GM23248 (cell line): ENCODE results near the gene PUM1. TPM values are rescaled to one million over a fixed set of nuclear protein-coding genes. Genes with fewer than 3 reads are reported as not detected.
"Not testable (repeated sequence)": the region's sequence is repeated elsewhere in the genome, so short reads cannot be mapped to it uniquely, and the experiment has no call there.

Experiments used
- DNase-seq: peaks from one replicate; pipeline ENCODE4 v3.0.0-alpha.2; 2015
- H2AFZ ChIP-seq: fragments of 200-600 bp; sonication (generic); 2 replicates; pipeline ENCODE4 v1.6.1; 2016; ENCODE audit warnings: antibody characterized with exemption
- H3F3A ChIP-seq: fragments of 200-600 bp; sonication (generic); 2 replicates; pipeline ENCODE4 v1.6.1; 2016; ENCODE audit warnings: mild to moderate bottlenecking, antibody characterized with exemption, mixed run types; ENCODE audit not compliant: insufficient read depth
- H3K27ac ChIP-seq: fragments of 200-600 bp; sonication (generic); 2 replicates; pipeline ENCODE4 v1.5.1; 2016; ENCODE audit warnings: mild to moderate bottlenecking
- H3K27me3 ChIP-seq: fragments of 200-600 bp; sonication (generic); replicated peaks from 2 replicates; pipeline ENCODE4 v1.6.1; 2016; ENCODE audit warnings: mild to moderate bottlenecking; ENCODE audit not compliant: insufficient read depth
- H3K36me3 ChIP-seq: fragments of 200-600 bp; sonication (generic); 2 replicates; pipeline ENCODE4 v1.6.1; 2016; ENCODE audit warnings: low read depth, mild to moderate bottlenecking
- H3K4me1 ChIP-seq: fragments of 200-600 bp; sonication (generic); 2 replicates; pipeline ENCODE4 v1.6.1; 2016; ENCODE audit warnings: mild to moderate bottlenecking; ENCODE audit not compliant: insufficient read depth
- H3K4me2 ChIP-seq: fragments of 200-600 bp; sonication (generic); one replicate; pipeline ENCODE4 v1.6.1; 2016; ENCODE audit warnings: mild to moderate bottlenecking; ENCODE audit not compliant: unreplicated experiment
- H3K4me3 ChIP-seq: fragments of 200-600 bp; sonication (generic); 2 replicates; pipeline ENCODE4 v1.5.1; 2016; ENCODE audit warnings: mild to moderate bottlenecking
- H3K79me2 ChIP-seq: fragments of 200-600 bp; sonication (generic); 2 replicates; pipeline ENCODE4 v1.6.1; 2016; ENCODE audit warnings: mild to moderate bottlenecking; ENCODE audit not compliant: insufficient read depth
- H3K9ac ChIP-seq: fragments of 200-600 bp; sonication (generic); 2 replicates; pipeline ENCODE4 v1.6.1; 2016; ENCODE audit warnings: mild to moderate bottlenecking
- H3K9me2 ChIP-seq: fragments of 200-600 bp; sonication (generic); 2 replicates; pipeline ENCODE4 v1.6.1; 2016; ENCODE audit warnings: mixed run types, mild to moderate bottlenecking, moderate library complexity; ENCODE audit not compliant: insufficient read depth
- H3K9me3 ChIP-seq: fragments of 200-600 bp; sonication (generic); one replicate; pipeline ENCODE4 v1.6.1; 2017; ENCODE audit warnings: low read depth
- H4K20me1 ChIP-seq: fragments of 200-600 bp; sonication (generic); 2 replicates; pipeline ENCODE4 v1.6.0; 2016; ENCODE audit not compliant: insufficient read depth
- EZH2 ChIP-seq: fragments of 200-600 bp; sonication (generic); IDR thresholded peaks from 2 replicates; pipeline ENCODE4 v1.6.1; 2018; ENCODE audit warnings: antibody characterized with exemption, mild to moderate bottlenecking; ENCODE audit not compliant: insufficient read depth, poor library complexity, severe bottlenecking
- EZH2phosphoT487 ChIP-seq: fragments of 200-600 bp; sonication (generic); IDR thresholded peaks from 2 replicates; pipeline ENCODE4 v1.6.1; 2018; ENCODE audit warnings: antibody characterized with exemption, moderate library complexity, mild to moderate bottlenecking, low read depth; ENCODE audit not compliant: insufficient read depth
- WGBS, 2 experiments: methylation state at CpG; one replicate each; pipeline ENCODE4 v1.1.6; 2015 to 2017; ENCODE audit warnings: low lambda C conversion rate in 2 of 2, low coverage in 1 of 2; ENCODE audit errors: missing lambda C conversion rate in 2 of 2; 5-methylcytosine and 5-hydroxymethylcytosine counted together
- in situ Hi-C: fragments of 300-500 bp; cut with MboI; formaldehyde crosslinking; loops from 2 replicates; pipeline ENCODE4 v1.15.0; 2020
- polyA plus RNA-seq: library from polyadenylated mRNA; unstranded; fragments of >200 nt; fragmentation: Nextera tagmentation; extraction: Ambion mirVana; gene quantifications from 2 replicates; pipeline ENCODE4 v1.2.1, GENCODE V29; 2016
- total RNA-seq: library from RNA; depleted of rRNA; stranded (reverse); fragments of >200 nt; shearing (Covaris generic); gene quantifications from 2 replicates; pipeline ENCODE4 v1.2.3, GENCODE V29; 2014

The PUM1 gene
- total and polyA plus RNA-seq, 2 experiments from 2014 or later = 46.3 to 49.5 TPM

DNA sequence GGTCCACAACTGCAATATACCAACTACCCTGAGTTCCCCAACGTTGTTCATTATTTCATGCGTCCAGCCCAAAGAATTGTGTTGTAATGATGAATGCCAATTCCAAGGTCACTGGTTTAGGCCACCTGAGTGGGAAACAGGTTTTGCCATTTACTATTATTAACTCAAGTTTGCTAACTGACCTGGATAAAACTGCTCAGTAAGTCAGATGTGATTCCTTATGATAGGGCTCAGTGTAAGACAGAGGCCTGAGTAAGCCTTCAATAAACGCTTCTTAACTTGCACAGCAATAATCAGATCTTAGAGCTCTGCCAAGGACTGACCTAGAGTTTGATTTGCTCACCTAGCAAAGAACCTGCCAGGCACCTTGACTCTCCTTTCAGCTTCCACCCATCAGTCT, 10.0 kb downstream of the PUM1 start:
- no peak overlapping the region for H3K27ac ChIP-seq
- H3K9me3 ChIP-seq = no peaks in the 10 kb centered on the region
- no peaks in the 10 kb centered on the region for H3K9me2 ChIP-seq
- H3F3A ChIP-seq = peaks cover 19% of the 10 kb centered on the region
- H3K36me3 ChIP-seq = peaks cover 36% of the 10 kb centered on the region
- no peak for DNase-seq
- H2AFZ ChIP-seq = no peak overlapping the region
- H4K20me1 ChIP-seq = peaks cover 42% of the 10 kb centered on the region
- H3K79me2 ChIP-seq = peaks cover 100% of the 10 kb centered on the region
- peaks cover 22% of the 10 kb centered on the region for H3K4me1 ChIP-seq
- no peak overlapping the region for H3K9ac ChIP-seq
- in situ Hi-C loops = no loop called here
- H3K4me2 ChIP-seq = no peak overlapping the region
- H3K27me3 ChIP-seq = no peaks in the 10 kb centered on the region
- no peak for TF ChIP-seq EZH2
- WGBS, 2 experiments = 72 to 75% methylated on average over 3 of the region's 3 CpGs
- H3K4me3 ChIP-seq = no peak overlapping the region

DNA sequence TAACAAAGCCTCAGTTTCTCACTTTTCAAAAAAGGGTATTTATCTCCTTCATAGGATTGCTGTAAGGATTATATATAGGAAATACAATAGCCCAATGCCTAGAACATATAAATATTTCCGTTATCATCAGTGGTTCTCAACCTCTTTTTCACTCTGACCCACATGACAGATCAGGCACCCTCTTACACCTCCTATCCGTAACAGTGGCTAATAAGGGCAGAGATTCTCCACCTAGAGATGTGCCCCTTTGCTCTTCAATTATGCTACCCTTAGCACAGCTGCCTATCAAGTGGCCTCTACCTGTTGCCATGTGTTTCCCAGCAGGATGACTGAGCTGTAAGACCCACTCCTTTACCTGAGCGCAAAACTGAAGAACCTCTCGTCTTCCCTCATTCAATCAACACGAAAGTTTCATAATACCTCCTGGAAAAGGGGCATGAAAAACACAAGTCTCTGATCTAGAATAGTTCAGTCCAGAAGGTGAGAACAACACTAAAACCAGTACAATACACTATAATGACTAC, 10.5 kb downstream of the PUM1 start:
- Histone ChIP-seq H3K4me2 (no peak overlapping the region), H3K79me2 (peaks cover 100% of the 10 kb centered on the region), H3K36me3 (peaks cover 36% of the 10 kb centered on the region), H3K4me1 (peaks cover 22% of the 10 kb centered on the region), H3K9me3 (no peaks in the 10 kb centered on the region), H4K20me1 (peaks cover 40% of the 10 kb centered on the region), H3K27ac (peak overlapping the region; percentile 72), H3F3A (peaks cover 19% of the 10 kb centered on the region), H3K9ac (0 out of 2 replicates have a peak overlapping the region, but pooled peaks have one; percentile 5), H3K27me3 (no peaks in the 10 kb centered on the region), H3K4me3 (no peak overlapping the region), H2AFZ (no peak overlapping the region), H3K9me2 (no peaks in the 10 kb centered on the region)
- DNase-seq = no peak
- 82 to 85% methylated on average over 5 of the region's 5 CpGs for WGBS, 2 experiments
- TF ChIP-seq EZH2 (no peak), EZH2phosphoT487 (no peak)
- in situ Hi-C loops = no loop called here

GRCh38 chr1:31054349-31054748, 11.2 kb downstream of the PUM1 start:
- 7 to 8% methylated on average over 3 of the region's 3 CpGs for WGBS, 2 experiments
- H3K4me2 ChIP-seq = peak overlapping the region; percentile 62
- peaks cover 19% of the 10 kb centered on the region for H3F3A ChIP-seq
- H3K4me3 ChIP-seq = 0 out of 2 replicates have a peak overlapping the region, but pooled peaks have one; percentile 16
- DNase-seq = peak; percentile 84
- no peaks in the 10 kb centered on the region for H3K9me2 ChIP-seq
- peak overlapping the region; percentile 72 for H3K27ac ChIP-seq
- H2AFZ ChIP-seq = no peak overlapping the region
- peaks cover 36% of the 10 kb centered on the region for H3K36me3 ChIP-seq
- no peaks in the 10 kb centered on the region for H3K27me3 ChIP-seq
- peaks cover 100% of the 10 kb centered on the region for H3K79me2 ChIP-seq
- H4K20me1 ChIP-seq = peaks cover 39% of the 10 kb centered on the region
- H3K4me1 ChIP-seq = peaks cover 22% of the 10 kb centered on the region
- H3K9ac ChIP-seq = peak overlapping the region; percentile 50
- no peaks in the 10 kb centered on the region for H3K9me3 ChIP-seq
- in situ Hi-C loops = no loop called here
- no peak for TF ChIP-seq EZH2phosphoT487
- no peak for TF ChIP-seq EZH2

DNA sequence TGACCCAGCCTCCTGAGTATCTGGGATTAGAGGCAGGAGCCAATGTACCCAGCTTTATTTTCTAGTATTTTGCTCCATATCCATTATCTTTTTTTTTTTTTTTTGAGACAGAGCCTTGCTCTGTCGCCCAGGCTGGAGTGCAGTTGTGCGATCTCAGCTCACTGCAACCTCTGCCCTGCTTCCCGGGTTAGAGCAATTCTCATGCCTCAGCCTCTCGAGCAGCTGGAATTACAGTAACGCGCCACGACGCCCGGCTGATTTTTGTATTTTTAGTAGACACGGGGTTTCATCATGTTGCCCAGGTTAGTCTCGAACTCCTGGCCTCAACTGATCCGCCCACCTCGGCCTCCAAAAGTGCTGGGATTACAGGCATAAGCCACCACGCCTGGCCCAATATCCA, 12.9 kb downstream of the PUM1 start:
- in situ Hi-C loops, H3K27me3 ChIP-seq, H3K9me2 ChIP-seq, H2AFZ ChIP-seq, H3K9me3 ChIP-seq, H3K4me3 ChIP-seq: not testable (repeated sequence)
- peak overlapping the region; percentile 53 for H3K4me2 ChIP-seq
- H3F3A ChIP-seq = peaks cover 19% of the 10 kb centered on the region
- peaks cover 22% of the 10 kb centered on the region for H3K4me1 ChIP-seq
- H3K27ac ChIP-seq = peak overlapping the region; percentile 72
- H3K79me2 ChIP-seq = peaks cover 100% of the 10 kb centered on the region
- DNase-seq = peak; percentile 42
- H3K9ac ChIP-seq = peak overlapping the region; percentile 28; the same call in 1 of the 2 replicates
- peaks cover 24% of the 10 kb centered on the region for H3K36me3 ChIP-seq
- WGBS, 2 experiments = 54 to 62% methylated on average over 14 of the region's 14 CpGs
- peaks cover 41% of the 10 kb centered on the region for H4K20me1 ChIP-seq

- H3K27me3 ChIP-seq = no peaks in the 10 kb centered on the region
- H3K9me2 ChIP-seq = no peaks in the 10 kb centered on the region
- peaks cover 47% of the 10 kb centered on the region for H4K20me1 ChIP-seq
- H3K36me3 ChIP-seq = peaks cover 21% of the 10 kb centered on the region
- no peaks in the 10 kb centered on the region for H3K9me3 ChIP-seq
- H2AFZ ChIP-seq = no peak overlapping the region
- peaks cover 19% of the 10 kb centered on the region for H3F3A ChIP-seq
- peaks cover 22% of the 10 kb centered on the region for H3K4me1 ChIP-seq
- no peak overlapping the region for H3K4me2 ChIP-seq
- in situ Hi-C loops = no loop called here
- no peak overlapping the region for H3K4me3 ChIP-seq
- no peak for TF ChIP-seq EZH2phosphoT487
- TF ChIP-seq EZH2 = no peak
- no peak overlapping the region for H3K9ac ChIP-seq
- WGBS, 2 experiments = 88 to 100% methylated on average over 1 of the region's 1 CpG
- H3K27ac ChIP-seq = peak overlapping the region; percentile 72
- DNase-seq = no peak
- peaks cover 100% of the 10 kb centered on the region for H3K79me2 ChIP-seq
These were observed 13.9 kb downstream of the PUM1 start for GRCh38 chr1:31051611-31052010.

DNA sequence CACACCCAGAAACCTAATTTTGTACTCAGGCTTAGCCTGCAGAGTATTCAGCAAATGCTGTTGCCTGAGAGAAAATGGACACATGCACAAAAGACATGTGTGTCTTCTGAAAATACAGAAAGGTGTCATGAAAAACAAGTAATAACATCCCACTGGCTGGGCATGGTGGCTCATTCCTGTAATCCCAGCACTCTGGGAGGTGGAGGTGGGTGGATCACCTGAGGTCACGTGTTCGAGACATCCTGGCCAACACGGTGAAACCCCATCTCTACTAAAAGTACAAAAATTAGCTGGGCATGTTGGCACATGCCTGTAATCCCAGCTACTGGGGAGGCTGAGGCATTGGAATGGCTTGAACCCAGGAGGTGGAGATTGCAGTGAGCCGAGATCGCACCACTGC, 18.0 kb downstream of the PUM1 start:
- H3K4me1 ChIP-seq, H3K27ac ChIP-seq, H3K4me3 ChIP-seq, H3K36me3 ChIP-seq, H2AFZ ChIP-seq, H3K9me3 ChIP-seq, H3K9me2 ChIP-seq, DNase-seq, H3K9ac ChIP-seq, in situ Hi-C loops, H3K4me2 ChIP-seq, H3F3A ChIP-seq, H3K27me3 ChIP-seq: not testable (repeated sequence)
- peaks cover 100% of the 10 kb centered on the region for H3K79me2 ChIP-seq
- peaks cover 34% of the 10 kb centered on the region for H4K20me1 ChIP-seq
- WGBS, 2 experiments = 94 to 95% methylated on average over 5 of the region's 5 CpGs
